Natural killer cell treated with Interleukin-12 subunit alpha and Interleukin-12 subunit beta and Interleukin-15 and Interleukin-18, amount 100 ng/mL, for 72 hours (primary cell): Measurements from ENCODE around the gene SMIM33. TPM values are rescaled to one million over a fixed set of nuclear protein-coding genes. Genes with fewer than 3 reads are reported as not detected.
"Not testable (repeated sequence)": the region's sequence is repeated elsewhere in the genome, so short reads cannot be mapped to it uniquely, and the experiment has no call there.

ENCODE experiments used
- ATAC-seq, 2 donors: fragments of 150-1000 bp; cut with Tn5 transposase in 1 of 2; sonication (Bioruptor Pico), chemical (Tn5 transposase) in 1 of 2; 2 replicates each; pipeline ENCODE4 v1.10.0; 2021
- DNase-seq: peaks from one replicate; pipeline ENCODE4 v3.0.0; 2022; ENCODE audit warnings: low spot score
- H3K27ac Mint-ChIP-seq, 2 donors: 1 replicate in 1 of 2; 2 replicates in 1 of 2; pipeline ENCODE4 v1.8.0; 2022; ENCODE audit warnings: mixed read lengths in 2 of 2, mild to moderate bottlenecking in 1 of 2, moderate library complexity in 1 of 2
- H3K27me3 Mint-ChIP-seq, 2 donors: 1 replicate in 1 of 2; 2 replicates in 1 of 2; pipeline ENCODE4 v1.8.0; 2022; ENCODE audit warnings: mixed read lengths in 2 of 2
- H3K36me3 Mint-ChIP-seq: one replicate; pipeline ENCODE4 v1.8.0; 2022; ENCODE audit warnings: mixed read lengths
- H3K4me1 Mint-ChIP-seq, 2 donors: 1 replicate in 1 of 2; 2 replicates in 1 of 2; pipeline ENCODE4 v1.8.0; 2022; ENCODE audit warnings: low read depth in 2 of 2, mixed read lengths in 2 of 2, mild to moderate bottlenecking in 1 of 2
- H3K4me3 Mint-ChIP-seq: one replicate; pipeline ENCODE4 v1.8.0; 2022; ENCODE audit warnings: mixed read lengths
- H3K9me3 Mint-ChIP-seq: 2 replicates; pipeline ENCODE4 v1.8.0; 2022; ENCODE audit warnings: mixed read lengths
- total RNA-seq, 2 donors: library from RNA; stranded (reverse); gene quantifications; one replicate each; pipeline ENCODE4 v1.2.3, GENCODE V29; 2022

SMIM33 gene
- total RNA-seq, 2 donors from 2014 or later = not detected

- Mint-ChIP-seq H3K36me3 (no peaks in the 10 kb centered on the region), H3K27ac (peak overlapping the region; percentile 52 to 72), H3K9me3 (no peaks in the 10 kb centered on the region), H3K4me3 (peak overlapping the region; percentile 85), H3K27me3 (no peaks in the 10 kb centered on the region), H3K4me1 (peaks cover 42 to 52% of the 10 kb centered on the region in 2 donors)
- no peak for DNase-seq
- no peak for ATAC-seq
These were observed 42.1 kb downstream of the SMIM33 start for GRCh38 chr5:139512786-139513390.

GRCh38 chr5:139513434-139513833 lies 42.6 kb downstream of the SMIM33 start:
- not testable (repeated sequence) for H3K4me3 Mint-ChIP-seq, H3K9me3 Mint-ChIP-seq, H3K36me3 Mint-ChIP-seq, H3K27me3 Mint-ChIP-seq
- H3K4me1 Mint-ChIP-seq = peaks cover 47 to 50% of the 10 kb centered on the region in 2 donors
- DNase-seq (peak; percentile 79), ATAC-seq (peak; percentile 60 to 75)
- peak overlapping the region; percentile 52 to 72 for H3K27ac Mint-ChIP-seq

GRCh38 chr5:139513852-139514485 lies 43.2 kb downstream of the SMIM33 start:
- H3K9me3 Mint-ChIP-seq = no peaks in the 10 kb centered on the region
- no peak overlapping the region for H3K4me3 Mint-ChIP-seq
- H3K27ac Mint-ChIP-seq = peak overlapping the region; percentile 26 to 72
- no peak for ATAC-seq
- no peak for DNase-seq
- H3K4me1 Mint-ChIP-seq = peaks cover 52% of the 10 kb centered on the region in 2 donors
- no peaks in the 10 kb centered on the region for H3K36me3 Mint-ChIP-seq
- H3K27me3 Mint-ChIP-seq = peaks cover 0 to 2% of the 10 kb centered on the region in 2 donors

- ATAC-seq (peak; percentile 1 to 49), DNase-seq (no peak)
- H3K27me3 Mint-ChIP-seq = peaks cover 0 to 4% of the 10 kb centered on the region in 2 donors
- no peak overlapping the region for H3K4me3 Mint-ChIP-seq
- no peaks in the 10 kb centered on the region for H3K36me3 Mint-ChIP-seq
- H3K27ac Mint-ChIP-seq = peak overlapping the region in 1 of 2 donors; percentile 26
- H3K4me1 Mint-ChIP-seq = peaks cover 53 to 54% of the 10 kb centered on the region in 2 donors
- no peaks in the 10 kb centered on the region for H3K9me3 Mint-ChIP-seq
These were observed 43.7 kb downstream of the SMIM33 start for GRCh38 chr5:139514486-139514856.

GRCh38 chr5:139517683-139518564 lies 47.1 kb downstream of the SMIM33 start:
- peak; percentile 89 for DNase-seq
- Mint-ChIP-seq H3K4me3 (peak overlapping the region; percentile 89), H3K27me3 (peaks cover 0 to 6% of the 10 kb centered on the region in 2 donors), H3K9me3 (no peaks in the 10 kb centered on the region), H3K27ac (peak overlapping the region; percentile 73 to 80), H3K4me1 (peaks cover 22 to 28% of the 10 kb centered on the region in 2 donors), H3K36me3 (no peaks in the 10 kb centered on the region)
- ATAC-seq = peak; percentile 95

Other genes with a start within 250 kb of the SMIM33 start
- 100 to 1,000 TPM; 206 to 229 TPM for gene MATR3, start 177.3 kb upstream of the SMIM33 start, total RNA-seq
- 10 to 100 TPM; 38.1 to 77.5 TPM for gene PAIP2, start 129.2 kb upstream of the SMIM33 start, total RNA-seq
- gene SLC23A1, start 87.7 kb upstream of the SMIM33 start, total RNA-seq = under 1 TPM; 0.36 to 0.78 TPM
- gene MZB1, start 81.1 kb upstream of the SMIM33 start, total RNA-seq = 10 to 100 TPM; 10.3 to 27.6 TPM
- gene PROB1, start 75.9 kb upstream of the SMIM33 start, total RNA-seq = 1 to 10 TPM; 3.4 to 6.6 TPM
- gene SPATA24, start 66.9 kb upstream of the SMIM33 start, total RNA-seq = 1 to 10 TPM; 6.4 to 7.2 TPM
- gene DNAJC18, start 31.5 kb upstream of the SMIM33 start, total RNA-seq = 10 to 100 TPM; 11.9 to 12.6 TPM
- gene ECSCR, start 8.3 kb upstream of the SMIM33 start, total RNA-seq = not detected
- 100 to 1,000 TPM; 138 to 156 TPM for gene STING1, start 11.8 kb downstream of the SMIM33 start, total RNA-seq
- 100 to 1,000 TPM; 176 to 190 TPM for gene UBE2D2, start 90.3 kb downstream of the SMIM33 start, total RNA-seq
- 1 to 10 TPM; 4.7 to 9.0 TPM for gene CXXC5, start 177.3 kb downstream of the SMIM33 start, total RNA-seq